Loucy (cell line): ENCODE measurements around the gene IL23R.

ENCODE experiments used
- H2AFZ ChIP-seq: fragments of 200-600 bp; sonication (generic); 2 replicates; pipeline ENCODE4 v1.6.0; 2016; ENCODE audit warnings: antibody characterized with exemption, mild to moderate bottlenecking, low read length, moderate library complexity
- H3F3A ChIP-seq: fragments of 200-600 bp; 2 replicates; pipeline ENCODE4 v1.6.0; 2016; ENCODE audit warnings: antibody characterized with exemption, low read depth, mild to moderate bottlenecking
- H3K27me3 ChIP-seq: fragments of 200-600 bp; sonication (generic); 2 replicates; pipeline ENCODE4 v1.6.1; 2014; ENCODE audit warnings: low read length, mild to moderate bottlenecking; ENCODE audit not compliant: insufficient read depth, poor library complexity, severe bottlenecking
- H3K36me3 ChIP-seq: fragments of 200-600 bp; sonication (generic); 2 replicates; pipeline ENCODE4 v1.6.1; 2016; ENCODE audit warnings: low read length; ENCODE audit not compliant: insufficient read depth
- H3K4me1 ChIP-seq: fragments of 200-600 bp; sonication (generic); 2 replicates; pipeline ENCODE4 v1.5.1; 2014; ENCODE audit warnings: low read length, mild to moderate bottlenecking; ENCODE audit not compliant: insufficient read depth, poor library complexity, severe bottlenecking
- H3K4me2 ChIP-seq: fragments of 200-600 bp; sonication (generic); 2 replicates; pipeline ENCODE4 v1.6.0; 2014; ENCODE audit warnings: antibody characterized with exemption, low read length, low read depth, mild to moderate bottlenecking; ENCODE audit not compliant: poor library complexity, severe bottlenecking
- H3K4me3 ChIP-seq: fragments of 200-600 bp; sonication (generic); 2 replicates; pipeline ENCODE4 v1.5.1; 2014; ENCODE audit warnings: low read length, mild to moderate bottlenecking, mixed read lengths; ENCODE audit not compliant: poor library complexity, severe bottlenecking
- H3K79me2 ChIP-seq: fragments of 200-600 bp; sonication (generic); 2 replicates; pipeline ENCODE4 v1.6.1; 2014; ENCODE audit warnings: low read length; ENCODE audit not compliant: insufficient read depth
- H3K9ac ChIP-seq: fragments of 200-600 bp; sonication (generic); 2 replicates; pipeline ENCODE4 v1.6.0; 2014; ENCODE audit warnings: mild to moderate bottlenecking, low read depth, low read length, moderate library complexity; ENCODE audit not compliant: poor library complexity, severe bottlenecking
- H3K9me2 ChIP-seq: fragments of 200-600 bp; sonication (generic); replicated peaks from 2 replicates; pipeline ENCODE4 v1.6.1; 2016; ENCODE audit warnings: low read depth, low read length, mixed read lengths
- H3K9me3 ChIP-seq: fragments of 200-600 bp; sonication (generic); 2 replicates; pipeline ENCODE4 v1.6.1; 2014; ENCODE audit warnings: mild to moderate bottlenecking, antibody characterized with exemption, low read length, low read depth; ENCODE audit not compliant: insufficient read depth
- H4K20me1 ChIP-seq: fragments of 200-600 bp; sonication (generic); 2 replicates; pipeline ENCODE4 v1.6.0; 2014; ENCODE audit warnings: antibody characterized with exemption, low read length, mild to moderate bottlenecking; ENCODE audit not compliant: insufficient read depth, poor library complexity, severe bottlenecking
- EZH2phosphoT487 ChIP-seq: fragments of 200-600 bp; IDR thresholded peaks from 2 replicates; pipeline ENCODE4 v1.6.1; 2018; ENCODE audit warnings: antibody characterized with exemption, mild to moderate bottlenecking, moderate library complexity, borderline replicate concordance
- TF ChIP-seq, protein P1 (sequence below): fragments of 200-600 bp; sonication (generic); conservative IDR thresholded peaks from 2 replicates; pipeline ENCODE4 v1.5.1; 2014; ENCODE audit warnings: mild to moderate bottlenecking, antibody characterized with exemption, low read length

Gene IL23R

DNA sequence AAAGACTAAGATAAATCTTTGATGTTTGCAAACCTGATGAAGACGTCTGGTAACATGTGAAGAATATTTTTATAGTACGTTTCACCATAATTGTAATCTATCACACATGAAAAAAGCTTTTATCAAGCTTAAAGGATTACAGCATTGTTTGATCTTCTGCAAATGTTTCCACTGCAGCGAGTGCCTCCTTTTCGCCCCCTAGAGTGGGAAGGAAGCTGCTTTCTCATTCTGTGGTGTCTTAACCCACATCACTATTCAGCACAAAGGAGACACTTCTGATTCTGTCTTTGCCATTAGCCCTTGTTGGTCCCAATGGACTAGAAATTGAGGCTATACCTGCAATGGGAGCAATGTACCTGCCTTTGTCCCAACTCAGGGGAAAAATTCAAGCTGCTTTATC is 95.4 kb downstream of the IL23R start:
- H3K9me3 ChIP-seq, result no peaks in the 10 kb centered on the region
- H3K9me2 ChIP-seq, result no peaks in the 10 kb centered on the region

DNA sequence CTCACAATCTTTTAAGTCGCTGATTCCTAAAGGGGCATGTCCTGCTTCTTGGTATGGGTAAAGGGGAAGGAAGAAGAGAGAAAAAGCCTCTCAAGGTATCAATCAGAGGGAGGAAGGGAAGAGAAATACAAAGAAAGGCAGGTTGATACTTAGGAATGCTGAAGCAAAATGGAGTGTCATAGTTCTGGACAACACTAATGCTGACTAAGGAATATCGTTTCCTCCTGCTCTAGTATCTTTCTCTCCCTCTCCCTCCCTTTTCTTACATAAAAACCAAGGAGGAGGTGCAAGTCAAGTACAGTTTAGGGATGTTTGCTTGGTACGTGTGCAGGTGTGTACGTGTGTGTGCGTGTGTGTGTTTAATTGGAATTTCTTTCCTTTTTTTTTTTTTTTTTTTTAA is 96.5 kb downstream of the IL23R start:
- peak overlapping the region; percentile 20 for H3K4me2 ChIP-seq

More for the DNA sequence above, 95.4 kb downstream of the IL23R start:
- Histone ChIP-seq H4K20me1 (no peaks in the 10 kb centered on the region), H3K27me3 (no peaks in the 10 kb centered on the region), H3K4me3 (no peak overlapping the region), H3K4me2 (peak overlapping the region; percentile 16), H3K79me2 (0 out of 2 replicates have a peak, but pooled peaks cover 4% of the 10 kb centered on the region), H2AFZ (peak overlapping the region; percentile 61; the same call in 1 of the 2 replicates), H3K4me1 (peaks cover 68% of the 10 kb centered on the region), H3K9ac (peak overlapping the region; percentile 70), H3F3A (peaks cover 11% of the 10 kb centered on the region; the same call in 1 of the 2 replicates), H3K36me3 (no peaks in the 10 kb centered on the region)
- TF ChIP-seq EZH2phosphoT487, result no peak
- TF ChIP-seq, protein P1, sequence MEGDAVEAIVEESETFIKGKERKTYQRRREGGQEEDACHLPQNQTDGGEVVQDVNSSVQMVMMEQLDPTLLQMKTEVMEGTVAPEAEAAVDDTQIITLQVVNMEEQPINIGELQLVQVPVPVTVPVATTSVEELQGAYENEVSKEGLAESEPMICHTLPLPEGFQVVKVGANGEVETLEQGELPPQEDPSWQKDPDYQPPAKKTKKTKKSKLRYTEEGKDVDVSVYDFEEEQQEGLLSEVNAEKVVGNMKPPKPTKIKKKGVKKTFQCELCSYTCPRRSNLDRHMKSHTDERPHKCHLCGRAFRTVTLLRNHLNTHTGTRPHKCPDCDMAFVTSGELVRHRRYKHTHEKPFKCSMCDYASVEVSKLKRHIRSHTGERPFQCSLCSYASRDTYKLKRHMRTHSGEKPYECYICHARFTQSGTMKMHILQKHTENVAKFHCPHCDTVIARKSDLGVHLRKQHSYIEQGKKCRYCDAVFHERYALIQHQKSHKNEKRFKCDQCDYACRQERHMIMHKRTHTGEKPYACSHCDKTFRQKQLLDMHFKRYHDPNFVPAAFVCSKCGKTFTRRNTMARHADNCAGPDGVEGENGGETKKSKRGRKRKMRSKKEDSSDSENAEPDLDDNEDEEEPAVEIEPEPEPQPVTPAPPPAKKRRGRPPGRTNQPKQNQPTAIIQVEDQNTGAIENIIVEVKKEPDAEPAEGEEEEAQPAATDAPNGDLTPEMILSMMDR, result peak; percentile 81

DNA sequence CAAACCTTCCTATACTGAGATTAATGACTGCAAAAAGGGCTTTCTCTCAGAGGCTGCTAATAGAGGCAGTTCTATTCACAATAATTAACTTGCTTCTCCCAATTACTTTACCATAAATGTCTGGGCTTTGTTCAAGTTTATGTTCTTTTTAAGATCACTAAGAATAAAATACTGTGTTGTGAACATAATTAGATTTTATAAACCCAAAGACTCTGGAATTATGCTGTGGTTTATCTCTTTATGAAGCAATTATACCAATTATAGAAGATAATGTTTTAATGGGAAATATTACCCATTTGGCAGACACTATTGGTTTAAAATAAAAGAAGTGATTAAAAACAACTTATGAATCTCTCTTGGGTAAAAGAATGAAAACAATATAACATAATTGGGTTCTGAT is 97.9 kb downstream of the IL23R start:
- Histone ChIP-seq H3K9me2 (no peaks in the 10 kb centered on the region), H3K27me3 (no peaks in the 10 kb centered on the region), H3K9ac (peak overlapping the region; percentile 70), H3K36me3 (no peaks in the 10 kb centered on the region), H3K4me3 (peak overlapping the region; percentile 70), H2AFZ (0 out of 2 replicates have a peak overlapping the region, but pooled peaks have one; percentile 4), H3F3A (peaks cover 11% of the 10 kb centered on the region; the same call in 1 of the 2 replicates), H3K79me2 (0 out of 2 replicates have a peak, but pooled peaks cover 4% of the 10 kb centered on the region), H4K20me1 (no peaks in the 10 kb centered on the region), H3K4me2 (peak overlapping the region; percentile 91), H3K9me3 (no peaks in the 10 kb centered on the region), H3K4me1 (peaks cover 73% of the 10 kb centered on the region)
- TF ChIP-seq, protein P1, result no peak
- no peak for TF ChIP-seq EZH2phosphoT487

More for the DNA sequence above, 96.5 kb downstream of the IL23R start:
- Histone ChIP-seq H3K36me3 (no peaks in the 10 kb centered on the region), H3K9ac (peak overlapping the region; percentile 70), H3K4me3 (no peak overlapping the region), H3K4me1 (peaks cover 70% of the 10 kb centered on the region), H3K9me2 (no peaks in the 10 kb centered on the region), H3K27me3 (no peaks in the 10 kb centered on the region), H3F3A (peaks cover 11% of the 10 kb centered on the region; the same call in 1 of the 2 replicates), H2AFZ (no peak overlapping the region), H3K9me3 (no peaks in the 10 kb centered on the region), H3K79me2 (0 out of 2 replicates have a peak, but pooled peaks cover 4% of the 10 kb centered on the region), H4K20me1 (no peaks in the 10 kb centered on the region)
- TF ChIP-seq, protein P1, result no peak
- TF ChIP-seq EZH2phosphoT487, result no peak
